HepG2 (cell line): ENCODE results near the gene ADCYAP1. TPM values are rescaled to one million over a fixed set of nuclear protein-coding genes. Genes with fewer than 3 reads are reported as not detected.

Source experiments
- ATAC-seq: fragments of 200-7000 bp; cut with Tn5 transposase; 3 replicates; pipeline ENCODE4 v1.9.1; 2020; ENCODE audit warnings: mild to moderate bottlenecking, moderate library complexity
- BruUV-seq: library from RNA; stranded (reverse); fragments of 400-500 nt; replicated peaks from 2 replicates; lab custom pipeline; 2021; lab: Mats Ljungman, UMichigan
- CTCF ChIA-PET: fragments of 300-600 bp; formaldehyde crosslinking; extraction: SDS; loops from one replicate; lab custom pipeline; 2021; ENCODE audit warnings: low total read pairs, inconsistent platforms, low intra/inter-chr PET ratio; lab: Yijun Ruan, JAX
- POLR2A ChIA-PET: fragments of 350-600 bp; sonication (Branson Sonifier 250); formaldehyde crosslinking; loops from one replicate; lab custom pipeline; 2020; ENCODE audit warnings: antibody characterized with exemption, inconsistent platforms; lab: Yijun Ruan, JAX
- DNase-seq: peaks from one replicate; pipeline ENCODE4 v3.0.0-alpha.2; 2015; ENCODE audit warnings: low spot score
- FAIRE-seq: peaks from 3 replicates; lab custom pipeline; 2011; peaks lifted over from hg19 to GRCh38; lab: Jason Lieb, UNC
- H2AFZ ChIP-seq: one replicate; pipeline ENCODE4 v1.6.1; 2011; ENCODE audit warnings: low read length, inconsistent platforms
- H3K27ac ChIP-seq: fragments of 300-600 bp; 3 replicates; pipeline ENCODE4 v1.8.0; 2011; ENCODE audit warnings: mixed run types, mild to moderate bottlenecking, mixed read lengths, low read length, inconsistent platforms; ENCODE audit not compliant: insufficient read depth; ENCODE audit errors: extremely low read length
- H3K27me3 ChIP-seq, 2 experiments: fragments of 200-600 bp in 1 of 2; 2 replicates in 1 of 2; 3 replicates in 1 of 2; pipeline versions ENCODE4 v1.6.0 to v1.8.0; 2011; ENCODE audit warnings: low read length in 2 of 2, mild to moderate bottlenecking in 2 of 2, moderate library complexity in 2 of 2, inconsistent platforms in 1 of 2; ENCODE audit not compliant: insufficient read depth in 2 of 2, control insufficient read depth in 1 of 2
- H3K36me3 ChIP-seq, 2 experiments: fragments of 200-600 bp in 1 of 2; replicated peaks in 1 of 2; 2 replicates in 1 of 2; 3 replicates in 1 of 2; pipeline versions ENCODE4 v1.5.1 to v1.8.0; 2011; ENCODE audit warnings: low read length in 2 of 2, inconsistent platforms in 1 of 2; ENCODE audit not compliant: insufficient read depth in 2 of 2, control insufficient read depth in 1 of 2
- H3K4me1 ChIP-seq: 2 replicates; pipeline ENCODE4 v1.5.1; 2012; ENCODE audit warnings: low read length, inconsistent platforms; ENCODE audit not compliant: insufficient read depth
- H3K4me2 ChIP-seq: 2 replicates; pipeline ENCODE4 v1.6.0; 2011; ENCODE audit warnings: low read depth, low read length, inconsistent platforms
- H3K4me3 ChIP-seq, 3 experiments: fragments of 200-600 bp in 1 of 3; sonication (generic), shearing (Covaris generic) in 1 of 3; replicated peaks in 1 of 3; 2 replicates each; pipeline ENCODE4 v1.5.1; 2011 to 2016; ENCODE audit warnings: low read length in 3 of 3, inconsistent platforms in 2 of 3, low read depth in 2 of 3, mild to moderate bottlenecking in 2 of 3, control low read depth in 1 of 3, mixed read lengths in 1 of 3; ENCODE audit not compliant: insufficient read depth in 1 of 3
- H3K79me2 ChIP-seq: one replicate; pipeline ENCODE4 v1.6.1; 2011; ENCODE audit warnings: low read length, inconsistent platforms; ENCODE audit not compliant: insufficient read depth
- H3K9ac ChIP-seq: 2 replicates; pipeline ENCODE4 v1.6.0; 2011; ENCODE audit warnings: mild to moderate bottlenecking, low read depth, low read length, inconsistent platforms; ENCODE audit not compliant: insufficient read depth
- H3K9me3 ChIP-seq: 2 replicates; pipeline ENCODE4 v1.5.1; 2012; ENCODE audit warnings: mild to moderate bottlenecking, low read length
- H4K20me1 ChIP-seq: 2 replicates; pipeline ENCODE4 v1.6.0; 2011; ENCODE audit warnings: inconsistent platforms, mild to moderate bottlenecking, low read length, moderate library complexity; ENCODE audit not compliant: insufficient read depth
- BORCS8-MEF2B ChIP-seq: sonication (generic); formaldehyde crosslinking; IDR thresholded peaks from 2 replicates; pipeline ENCODE4 v1.8.0; 2022; ENCODE audit warnings: mild to moderate bottlenecking, missing genetic modification reagents
- CCAR2 ChIP-seq: fragments of 200-400 bp; formaldehyde crosslinking; optimal IDR thresholded peaks from 2 replicates; pipeline ENCODE3; 2018; ENCODE audit warnings: low read depth, mild to moderate bottlenecking, low read length, moderate library complexity
- ISL2 ChIP-seq: sonication (generic); formaldehyde crosslinking; IDR thresholded peaks from 2 replicates; pipeline ENCODE4 v1.5.0; 2020; ENCODE audit warnings: missing genetic modification reagents
- MBNL3 ChIP-seq: fragments of 250-450 bp; sonication (Bioruptor Pico); conservative IDR thresholded peaks from 2 replicates; pipeline ENCODE4 v1.8.0; 2022; ENCODE audit warnings: mild to moderate bottlenecking, inconsistent platforms
- RFX1 ChIP-seq: fragments of 450-650 bp; IDR thresholded peaks from 2 replicates; pipeline ENCODE4 v1.6.1; 2017
- RXRA ChIP-seq: sonication (generic); formaldehyde crosslinking; IDR thresholded peaks from 2 replicates; pipeline ENCODE4 v1.5.1; 2020; ENCODE audit warnings: missing genetic modification reagents
- SSRP1 ChIP-seq: IDR thresholded peaks from 2 replicates; pipeline ENCODE4 v1.6.1; 2016; ENCODE audit warnings: control low read depth
- SUZ12 ChIP-seq: fragments of 150-350 bp; IDR thresholded peaks from 2 replicates; pipeline ENCODE4 v1.6.1; 2014; ENCODE audit warnings: low read depth, low read length
- YY1 ChIP-seq: IDR thresholded peaks from 2 replicates; pipeline ENCODE4 v1.6.1; 2011; ENCODE audit warnings: low read length, low read depth, moderate library complexity, mild to moderate bottlenecking; ENCODE audit not compliant: insufficient read depth, insufficient replicate concordance
- ZNF138 ChIP-seq: sonication (generic); formaldehyde crosslinking; IDR thresholded peaks from 2 replicates; pipeline ENCODE4 v1.5.0; 2020; ENCODE audit warnings: mild to moderate bottlenecking, low read depth, missing genetic modification reagents
- ZNF615 ChIP-seq: sonication (generic); formaldehyde crosslinking; IDR thresholded peaks from 2 replicates; pipeline ENCODE4 v1.5.0; 2020; ENCODE audit warnings: mild to moderate bottlenecking, missing genetic modification reagents, borderline replicate concordance
- WGBS: methylation state at CpG from one replicate; pipeline ENCODE4 v1.1.6; 2017; ENCODE audit warnings: low lambda C conversion rate; 5-methylcytosine and 5-hydroxymethylcytosine counted together
- in situ Hi-C: cut with HindIII; loops from 2 replicates; pipeline ENCODE4 v1.10.0; 2017; ENCODE audit warnings: low pct_unique_long_range_greater_than_20kb; ENCODE audit not compliant: extremely low pct_ligation_motif_present
- intact Hi-C: fragments of 100-400 bp; cut with micrococcal nuclease; formaldehyde crosslinking; loops from one replicate; pipeline ENCODE4 v1.10.0; 2022; ENCODE audit not compliant: unreplicated experiment
- polyA plus RNA-seq, 8 experiments: library from polyadenylated mRNA; depleted of rRNA in 3 of 8; stranded (reverse) in 7 of 8; unstranded in 1 of 8; fragments of >200 nt; fragmentation: Illumina TruSeq in 4 of 8; extraction: Trizol in 4 of 8; gene quantifications; 2 replicates each; pipeline versions ENCODE4 v1.2.1 to v1.2.3, GENCODE V29; 2011 to 2016; ENCODE audit warnings: low read depth in 4 of 8, missing spikeins in 1 of 8, mixed read lengths in 1 of 8; ENCODE audit not compliant: insufficient read depth in 1 of 8
- total RNA-seq, 5 experiments: library from RNA; depleted of rRNA; stranded (reverse); fragments of >200 nt; fragmentation: Illumina TruSeq; extraction: Trizol; gene quantifications; 2 replicates each; pipeline ENCODE4 v1.2.3, GENCODE V29; 2016; ENCODE audit warnings: low read depth in 1 of 5
- TF ChIP-seq, protein P1 (sequence below): IDR thresholded peaks from 2 replicates; pipeline ENCODE4 v1.6.1; 2016; ENCODE audit warnings: mild to moderate bottlenecking, missing biosample characterization, missing genetic modification reagents

Gene ADCYAP1
- total and polyA plus RNA-seq, 2 of the 13 experiments (the other 11 are each of a cell fraction or from before 2014, with no cell fraction given) = not detected

DNA sequence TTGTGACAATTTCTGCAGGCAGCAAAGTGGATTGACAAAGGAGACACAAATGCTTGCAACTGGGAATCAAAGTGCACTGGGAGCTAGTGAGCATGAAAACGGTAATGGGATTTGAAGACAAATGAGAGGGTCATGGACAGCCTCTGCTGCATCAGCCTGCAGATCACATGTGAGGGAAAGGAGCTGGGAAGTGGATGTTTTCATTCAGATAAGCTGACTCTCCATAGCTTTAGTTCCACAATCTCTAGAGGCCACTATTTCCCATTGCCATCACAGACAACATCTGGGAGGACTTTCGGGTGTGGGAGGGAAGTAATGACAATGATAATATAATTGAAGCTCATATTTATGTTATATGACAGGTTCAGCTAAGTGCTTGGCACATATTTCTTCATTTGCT, 28.4 kb downstream of the ADCYAP1 start:
- POLR2A ChIA-PET = no interaction called here
- H3K36me3 ChIP-seq = no peaks in the 10 kb centered on the region
- in situ Hi-C loops (no loop called here), intact Hi-C loops (no loop called here)
- WGBS = 0% methylated on average over 2 of the region's 2 CpGs
- BruUV-seq = no TSS peak
- H3K27ac ChIP-seq = no peak overlapping the region
- H3K9me3 ChIP-seq = no peaks in the 10 kb centered on the region
- no peak for TF ChIP-seq BORCS8-MEF2B
- no peak for TF ChIP-seq ZNF138 (CRISPR knock-in tag)
- no peak for TF ChIP-seq ZNF615 (CRISPR knock-in tag)
- TF ChIP-seq YY1 = no peak
- no peak for TF ChIP-seq SUZ12
- TF ChIP-seq, protein P1, sequence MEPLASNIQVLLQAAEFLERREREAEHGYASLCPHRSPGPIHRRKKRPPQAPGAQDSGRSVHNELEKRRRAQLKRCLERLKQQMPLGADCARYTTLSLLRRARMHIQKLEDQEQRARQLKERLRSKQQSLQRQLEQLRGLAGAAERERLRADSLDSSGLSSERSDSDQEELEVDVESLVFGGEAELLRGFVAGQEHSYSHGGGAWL (CRISPR knock-in tag) = no peak
- TF ChIP-seq RXRA (CRISPR knock-in tag) = no peak
- no peak for TF ChIP-seq ISL2 (CRISPR knock-in tag)
- H3K27me3 ChIP-seq = no peaks in the 10 kb centered on the region
- DNase-seq (no peak), ATAC-seq (no peak), FAIRE-seq (no peak)
- no peaks in the 10 kb centered on the region for H3K4me1 ChIP-seq
- no peak overlapping the region for H2AFZ ChIP-seq
- no peak overlapping the region for H3K4me2 ChIP-seq
- no peaks in the 10 kb centered on the region for H4K20me1 ChIP-seq
- no peak overlapping the region for H3K4me3 ChIP-seq
- H3K9ac ChIP-seq = no peak overlapping the region
- H3K79me2 ChIP-seq = no peaks in the 10 kb centered on the region
- CTCF ChIA-PET = no interaction called here

DNA sequence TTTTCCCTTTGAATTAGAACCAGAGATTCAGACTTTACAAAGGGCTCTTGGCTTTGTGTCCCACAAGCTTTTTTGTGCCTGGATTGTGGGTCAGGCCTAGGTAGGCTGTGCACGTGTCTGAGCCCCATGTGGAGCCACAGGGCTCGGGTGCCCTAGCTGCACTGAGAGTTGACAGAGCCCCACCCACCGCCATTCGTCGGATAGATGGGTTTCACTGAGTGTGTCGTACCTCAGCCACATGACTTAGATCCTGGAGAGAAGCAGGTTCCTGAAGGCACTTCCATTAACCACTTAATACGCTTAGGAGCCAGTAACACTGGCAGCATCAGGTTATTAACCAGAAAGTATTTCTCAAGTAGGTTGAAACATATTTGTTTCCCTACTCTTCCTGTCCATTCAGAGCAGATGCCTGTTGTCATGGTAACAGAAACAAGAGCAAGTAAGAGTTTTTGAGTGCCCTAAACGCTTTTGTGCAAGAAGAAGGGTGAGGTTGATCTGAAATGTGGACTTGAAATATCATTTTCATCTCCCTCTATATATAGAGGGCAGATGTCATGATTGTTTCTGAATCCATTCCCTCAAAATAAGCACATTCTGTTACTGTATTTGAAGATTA, 30.0 kb downstream of the ADCYAP1 start:
- H3K79me2 ChIP-seq = no peaks in the 10 kb centered on the region
- WGBS = 27% methylated on average over 6 of the region's 8 CpGs
- no peak overlapping the region for H3K4me3 ChIP-seq
- H2AFZ ChIP-seq = no peak overlapping the region
- H3K27me3 ChIP-seq = no peaks in the 10 kb centered on the region
- no peak overlapping the region for H3K4me2 ChIP-seq
- no peak for TF ChIP-seq SSRP1 (CRISPR knock-in tag)
- no peak for TF ChIP-seq CCAR2
- TF ChIP-seq MBNL3 (CRISPR knock-in tag) = no peak
- TF ChIP-seq RFX1 = peak; percentile 68
- TF ChIP-seq, all 625 proteins: peak for 1
- in situ Hi-C loops (no loop called here), intact Hi-C loops (no loop called here)
- no peak for FAIRE-seq
- no peaks in the 10 kb centered on the region for H3K4me1 ChIP-seq
- no peak overlapping the region for H3K9ac ChIP-seq
- ChIA-PET CTCF (no interaction called here), POLR2A (no interaction called here)
- no TSS peak for BruUV-seq
- ATAC-seq = no peak
- no peak overlapping the region for H3K27ac ChIP-seq
- H3K36me3 ChIP-seq = no peaks in the 10 kb centered on the region
- H4K20me1 ChIP-seq = no peaks in the 10 kb centered on the region
- H3K9me3 ChIP-seq = no peaks in the 10 kb centered on the region
- no peak for DNase-seq
